Measurements from ENCODE around the gene TEDC2. TPM values are rescaled to one million over a fixed set of nuclear protein-coding genes. Genes with fewer than 3 reads are reported as not detected.

TEDC2 gene
- total RNA-seq, 1 donor from 2014 or later: 0.60 TPM

DNA sequence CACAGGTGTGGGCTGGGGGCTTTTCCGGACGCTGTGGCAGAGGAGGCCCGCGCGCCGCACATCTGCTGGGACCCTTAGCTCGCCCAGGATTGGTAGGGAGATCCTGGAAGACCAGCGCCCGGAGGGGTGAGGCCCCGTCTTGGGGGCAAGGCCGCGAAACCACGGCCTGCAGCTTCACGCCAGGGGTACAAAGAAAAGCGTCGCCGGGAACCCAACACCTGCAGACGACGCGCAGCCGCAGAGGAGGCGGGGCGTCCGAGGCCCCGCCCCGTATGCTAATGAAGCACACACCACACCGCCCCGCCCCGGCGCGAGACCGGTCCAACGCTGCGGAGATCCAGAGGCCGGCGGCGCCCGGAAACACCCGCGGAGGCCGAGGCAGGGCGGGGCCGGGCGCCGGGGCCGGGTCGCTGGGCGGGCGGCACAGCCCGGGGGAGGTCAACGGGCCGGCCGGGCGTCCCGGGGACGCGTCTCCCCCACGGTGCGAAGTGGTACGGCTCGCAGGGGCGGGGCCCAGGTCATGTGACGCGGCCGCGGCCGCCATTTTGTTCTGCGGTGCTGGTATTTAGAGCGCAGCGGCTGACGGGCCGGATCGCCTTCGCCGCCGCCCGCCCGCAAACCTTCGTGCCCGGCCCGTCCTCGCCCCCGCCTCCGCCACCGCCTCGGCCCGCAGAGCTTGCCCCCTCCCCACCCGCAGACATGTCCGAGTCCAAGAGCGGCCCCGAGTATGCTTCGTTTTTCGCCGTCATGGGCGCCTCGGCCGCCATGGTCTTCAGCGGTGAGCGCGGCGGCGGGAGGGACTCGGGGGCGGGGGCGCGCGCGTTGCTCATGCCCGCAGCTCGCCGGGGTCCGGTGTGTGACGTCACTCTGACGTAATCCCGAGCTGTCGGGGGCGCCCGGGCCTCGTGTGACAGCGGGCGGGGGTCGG is 53.8 kb downstream of the TEDC2 start, which contains the start of gene ATP6V0C:
ATP6V0C (plus strand) TSS at position 548 of the 928 bp plus-strand sequence; CDS start at position 700, 152 bp downstream.
- DNase-seq (ENCODE audit: low spot score): peak; percentile 94

Other genes with a start within 250 kb of the TEDC2 start
- gene BRICD5, start 249.2 kb upstream of the TEDC2 start, total RNA-seq: 15.2 TPM
- gene PGP, start 245.3 kb upstream of the TEDC2 start, total RNA-seq: 19.7 TPM
- gene E4F1, start 236.5 kb upstream of the TEDC2 start, total RNA-seq: 33.3 TPM
- 4.6 TPM for gene DNASE1L2, start 223.7 kb upstream of the TEDC2 start, total RNA-seq
- gene ECI1, start 208.5 kb upstream of the TEDC2 start, total RNA-seq: 69.9 TPM
- gene RNPS1, start 192.0 kb upstream of the TEDC2 start, total RNA-seq: 114 TPM
- gene ABCA3, start 119.4 kb upstream of the TEDC2 start, total RNA-seq: 18.3 TPM
- 3.7 TPM for gene CCNF, start 30.7 kb upstream of the TEDC2 start, total RNA-seq
- gene NTN3, start 11.2 kb downstream of the TEDC2 start, total RNA-seq: 0.46 TPM
- gene TBC1D24, start 15.0 kb downstream of the TEDC2 start, total RNA-seq: 20.6 TPM
- gene ATP6V0C, start 53.8 kb downstream of the TEDC2 start, total RNA-seq: 246 TPM
- gene AMDHD2, start 60.3 kb downstream of the TEDC2 start, total RNA-seq: 60.9 TPM
- gene CEMP1, start 71.3 kb downstream of the TEDC2 start, total RNA-seq: 1.8 TPM
- 72.0 TPM for gene PDPK1, start 77.9 kb downstream of the TEDC2 start, total RNA-seq
- 18.6 TPM for gene KCTD5, start 222.4 kb downstream of the TEDC2 start, total RNA-seq

All from mucosa of gallbladder (tissue), 1 donor.